ENCODE measurements around the gene C1orf21.

GRCh38 chr1:184507165-184507564 lies 120.3 kb downstream of the C1orf21 start:
- TF ChIP-seq, protein P1, sequence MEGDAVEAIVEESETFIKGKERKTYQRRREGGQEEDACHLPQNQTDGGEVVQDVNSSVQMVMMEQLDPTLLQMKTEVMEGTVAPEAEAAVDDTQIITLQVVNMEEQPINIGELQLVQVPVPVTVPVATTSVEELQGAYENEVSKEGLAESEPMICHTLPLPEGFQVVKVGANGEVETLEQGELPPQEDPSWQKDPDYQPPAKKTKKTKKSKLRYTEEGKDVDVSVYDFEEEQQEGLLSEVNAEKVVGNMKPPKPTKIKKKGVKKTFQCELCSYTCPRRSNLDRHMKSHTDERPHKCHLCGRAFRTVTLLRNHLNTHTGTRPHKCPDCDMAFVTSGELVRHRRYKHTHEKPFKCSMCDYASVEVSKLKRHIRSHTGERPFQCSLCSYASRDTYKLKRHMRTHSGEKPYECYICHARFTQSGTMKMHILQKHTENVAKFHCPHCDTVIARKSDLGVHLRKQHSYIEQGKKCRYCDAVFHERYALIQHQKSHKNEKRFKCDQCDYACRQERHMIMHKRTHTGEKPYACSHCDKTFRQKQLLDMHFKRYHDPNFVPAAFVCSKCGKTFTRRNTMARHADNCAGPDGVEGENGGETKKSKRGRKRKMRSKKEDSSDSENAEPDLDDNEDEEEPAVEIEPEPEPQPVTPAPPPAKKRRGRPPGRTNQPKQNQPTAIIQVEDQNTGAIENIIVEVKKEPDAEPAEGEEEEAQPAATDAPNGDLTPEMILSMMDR (IDR thresholded peaks at IDR 0.05; ENCODE audit: low read length) = no peak
- TF ChIP-seq EZH2 (IDR thresholded peaks at IDR 0.05; ENCODE audit: borderline replicate concordance, low read length) = no peak
